Naive thymus-derived CD4-positive, alpha-beta T cell (primary cell): ENCODE measurements around the gene KRTAP13-1. TPM values are rescaled to one million over a fixed set of nuclear protein-coding genes. Genes with fewer than 3 reads are reported as not detected.

Experiments used
- ATAC-seq: fragments of 150-1000 bp; cut with Tn5 transposase; 2 replicates; pipeline ENCODE4 v1.10.0; 2021; ENCODE audit warnings: mild to moderate bottlenecking, moderate library complexity
- CTCF ChIA-PET: fragments of 350-600 bp; sonication (Branson Sonifier 250); formaldehyde crosslinking; loops from one replicate; lab custom pipeline; 2021; ENCODE audit warnings: antibody characterized with exemption; lab: Charles Lee
- POLR2A ChIA-PET: fragments of 350-600 bp; sonication (Branson Sonifier 250); formaldehyde crosslinking; loops from one replicate; lab custom pipeline; 2021; ENCODE audit warnings: antibody characterized with exemption, inconsistent platforms; lab: Charles Lee
- DNase-seq, 9 donors: peaks; one replicate each; pipeline versions ENCODE4 v3.0.0 to v3.0.0-alpha.2; 2020 to 2022; ENCODE audit warnings: mixed read lengths in 1 of 9
- H3K27ac ChIP-seq: one replicate; pipeline ENCODE4 v1.7.0; 2013; ENCODE audit warnings: mild to moderate bottlenecking, low read depth, low read length, moderate library complexity
- H3K27me3 ChIP-seq, 2 donors: one replicate each; pipeline ENCODE4 v1.7.0; 2013; ENCODE audit warnings: low read length in 2 of 2, mild to moderate bottlenecking in 2 of 2, moderate library complexity in 2 of 2; ENCODE audit not compliant: control insufficient read depth in 2 of 2, insufficient read depth in 2 of 2
- H3K36me3 ChIP-seq, 3 experiments: 1 replicate in 2 of 3; 2 replicates in 1 of 3; pipeline ENCODE4 v1.7.0; 2013; ENCODE audit warnings: low read length in 3 of 3, mild to moderate bottlenecking in 3 of 3, moderate library complexity in 1 of 3; ENCODE audit not compliant: insufficient read depth in 3 of 3, control insufficient read depth in 2 of 3
- H3K4me1 ChIP-seq, 2 donors: one replicate each; pipeline ENCODE4 v1.7.0; 2013; ENCODE audit warnings: low read length in 2 of 2, mild to moderate bottlenecking in 2 of 2, moderate library complexity in 1 of 2; ENCODE audit not compliant: control insufficient read depth in 2 of 2, insufficient read depth in 2 of 2
- H3K4me3 ChIP-seq: 2 replicates; pipeline ENCODE4 v1.7.0; 2013; ENCODE audit warnings: mild to moderate bottlenecking, low read length
- H3K9me3 ChIP-seq, 3 experiments: 1 replicate in 2 of 3; 2 replicates in 1 of 3; pipeline ENCODE4 v1.7.0; 2013; ENCODE audit warnings: low read length in 3 of 3; ENCODE audit not compliant: control insufficient read depth in 2 of 3
- H3K27ac Mint-ChIP-seq, 9 donors: one replicate each; pipeline ENCODE4 v1.8.0; 2020 to 2022; ENCODE audit warnings: mixed read lengths in 9 of 9, mild to moderate bottlenecking in 8 of 9, moderate library complexity in 5 of 9, inconsistent platforms in 2 of 9
- H3K27me3 Mint-ChIP-seq, 5 donors: one replicate each; pipeline ENCODE4 v1.8.0; 2021 to 2022; ENCODE audit warnings: mixed read lengths in 5 of 5, mild to moderate bottlenecking in 1 of 5
- H3K36me3 Mint-ChIP-seq, 5 donors: one replicate each; pipeline ENCODE4 v1.8.0; 2020 to 2022; ENCODE audit warnings: mixed read lengths in 5 of 5, mild to moderate bottlenecking in 3 of 5, inconsistent platforms in 1 of 5
- H3K4me1 Mint-ChIP-seq, 7 donors: one replicate each; pipeline ENCODE4 v1.8.0; 2020 to 2022; ENCODE audit warnings: mixed read lengths in 7 of 7, mild to moderate bottlenecking in 3 of 7, inconsistent platforms in 1 of 7
- H3K4me3 Mint-ChIP-seq, 10 donors: one replicate each; pipeline ENCODE4 v1.8.0; 2020 to 2022; ENCODE audit warnings: mild to moderate bottlenecking in 10 of 10, mixed read lengths in 10 of 10, moderate library complexity in 6 of 10, inconsistent platforms in 2 of 10
- H3K9me3 Mint-ChIP-seq, 11 donors: one replicate each; pipeline ENCODE4 v1.8.0; 2020 to 2022; ENCODE audit warnings: mixed read lengths in 11 of 11, mild to moderate bottlenecking in 4 of 11, inconsistent platforms in 1 of 11, moderate library complexity in 1 of 11
- intact Hi-C, 2 donors: fragments of 100-400 bp; cut with micrococcal nuclease; formaldehyde crosslinking; loops; one replicate each; pipeline ENCODE4 v1.15.1; 2023
- polyA plus RNA-seq, 2 donors: library from polyadenylated mRNA; unstranded; fragments of 300-500 nt; fragmentation: Illumina TruSeq; gene quantifications; one replicate each; pipeline ENCODE4 v1.2.3, GENCODE V29; 2021
- total RNA-seq, 6 experiments: library from RNA in 5 of 6; stranded (reverse) in 5 of 6; gene quantifications; 1 replicate in 5 of 6; 2 replicates in 1 of 6; pipeline ENCODE4 v1.2.3 and lab custom pipeline; 2021 to 2026

Gene KRTAP13-1, protein sequence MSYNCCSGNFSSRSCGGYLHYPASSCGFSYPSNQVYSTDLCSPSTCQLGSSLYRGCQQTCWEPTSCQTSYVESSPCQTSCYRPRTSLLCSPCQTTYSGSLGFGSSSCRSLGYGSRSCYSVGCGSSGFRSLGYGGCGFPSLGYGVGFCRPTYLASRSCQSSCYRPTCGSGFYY
- total RNA-seq (not detected), polyA plus RNA-seq (not detected), total RNA-seq (lab: John Stamatoyannopoulos, UW) (not detected)

DNA sequence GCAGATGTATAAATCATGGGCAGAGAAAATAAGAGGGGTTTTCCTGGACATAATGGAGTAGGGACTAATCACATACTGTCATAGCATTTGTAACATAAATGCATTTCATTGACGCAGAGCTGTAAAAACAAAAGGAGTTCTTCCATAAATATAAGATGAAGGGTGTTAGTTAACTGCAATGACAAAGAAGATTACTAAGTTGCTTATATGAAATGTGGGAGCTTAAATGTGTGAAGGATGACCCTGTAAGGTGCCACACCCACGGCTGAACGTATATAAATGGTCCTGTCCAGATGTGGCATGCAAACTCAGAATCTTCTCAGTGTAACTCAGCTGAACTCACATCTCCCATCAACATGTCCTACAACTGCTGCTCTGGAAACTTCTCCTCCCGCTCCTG, at the start of gene KRTAP13-1:
TSS of gene KRTAP13-1 (plus strand) at position 301 of the 400 bp plus-strand sequence. CDS start at position 357, 56 bp downstream.
- H3K4me1 Mint-ChIP-seq = no peaks in the 10 kb centered on the region
- peaks cover 0 to 12% (median 6%) of the 10 kb centered on the region in 5 donors for H3K27me3 Mint-ChIP-seq
- H3K36me3 Mint-ChIP-seq = no peaks in the 10 kb centered on the region
- H3K27ac ChIP-seq = no peak within 1 kb of the TSS
- no peak for DNase-seq
- H3K27ac Mint-ChIP-seq = no peak within 1 kb of the TSS
- H3K9me3 ChIP-seq = no peaks in the 10 kb centered on the region
- ATAC-seq = no peak
- no peaks in the 10 kb centered on the region for H3K36me3 ChIP-seq
- ChIA-PET POLR2A (interaction anchor here (0.6 kb wide), 1 partner anchor 20 kb away, joined by 3 read pairs; no protein-coding TSS in a partner anchor), CTCF (no interaction called here)
- no peaks in the 10 kb centered on the region for H3K27me3 ChIP-seq
- H3K4me3 Mint-ChIP-seq = no peak within 1 kb of the TSS
- no peaks in the 10 kb centered on the region for H3K4me1 ChIP-seq
- intact Hi-C loops = no loop called here
- no peak within 1 kb of the TSS for H3K4me3 ChIP-seq
- H3K9me3 Mint-ChIP-seq = peaks cover 0 to 9% (median 0%) of the 10 kb centered on the region in 11 donors

DNA sequence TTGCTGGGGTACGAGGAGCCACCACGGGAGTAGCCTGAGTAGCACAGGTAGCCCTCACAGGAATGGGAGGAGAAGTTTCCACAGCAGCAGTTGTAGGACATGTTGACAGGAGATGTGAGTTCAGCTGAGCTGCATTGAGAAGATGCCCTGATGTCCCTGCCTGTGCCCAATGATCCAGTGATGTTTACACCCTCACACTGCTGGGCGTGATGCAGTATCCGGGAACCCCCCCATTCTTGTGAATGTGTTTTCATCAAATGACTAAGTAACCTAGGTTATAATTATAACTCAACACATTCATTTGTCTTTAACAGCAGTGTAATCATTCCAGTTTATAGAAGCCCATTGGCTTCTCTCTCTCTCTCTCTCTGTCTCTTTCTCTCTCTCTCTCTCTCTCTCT, 47.3 kb upstream of the KRTAP13-1 start, which contains the start of gene KRTAP23-1:
TSS of gene KRTAP23-1 (minus strand) at position 101 of the 400 bp plus-strand sequence. CDS start at position 101, 0 bp downstream.
- no peak within 1 kb of the TSS for H3K4me3 Mint-ChIP-seq
- no peaks in the 10 kb centered on the region for H3K36me3 ChIP-seq
- H3K36me3 Mint-ChIP-seq = no peaks in the 10 kb centered on the region
- peaks cover 0 to 4% (median 0%) of the 10 kb centered on the region in 11 donors for H3K9me3 Mint-ChIP-seq
- H3K4me1 ChIP-seq = no peaks in the 10 kb centered on the region
- H3K27me3 Mint-ChIP-seq = peaks cover 0 to 13% (median 4%) of the 10 kb centered on the region in 5 donors
- DNase-seq = no peak
- H3K27ac ChIP-seq = no peak within 1 kb of the TSS
- H3K27ac Mint-ChIP-seq = no peak within 1 kb of the TSS
- ATAC-seq = no peak
- ChIA-PET POLR2A (no interaction called here), CTCF (interaction anchor here (0.6 kb wide), 1 partner anchor 9 kb away, joined by 4 read pairs; no protein-coding TSS in a partner anchor)
- no peaks in the 10 kb centered on the region for H3K4me1 Mint-ChIP-seq
- H3K27me3 ChIP-seq = no peaks in the 10 kb centered on the region
- intact Hi-C loops = no loop called here
- H3K9me3 ChIP-seq = no peaks in the 10 kb centered on the region
- no peak within 1 kb of the TSS for H3K4me3 ChIP-seq

DNA sequence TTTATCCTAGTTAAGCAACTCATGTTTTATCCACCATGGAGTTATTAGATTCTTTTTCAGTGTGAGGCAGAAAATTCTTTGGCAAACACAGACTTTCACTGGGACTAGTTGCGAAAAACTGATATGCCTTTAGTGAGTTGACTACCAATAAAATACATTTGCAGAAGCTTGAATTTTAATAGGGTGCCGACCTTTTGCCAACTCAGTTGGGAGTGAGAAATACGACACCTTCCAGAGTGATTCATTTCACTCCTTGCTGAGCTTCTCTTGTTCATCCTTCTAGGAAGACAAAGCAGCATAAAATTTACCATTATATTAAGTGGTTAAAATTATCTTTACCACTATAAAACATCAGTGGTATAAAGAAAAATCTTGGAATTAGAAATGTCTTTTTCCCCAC, 46.3 kb upstream of the KRTAP13-1 start:
- DNase-seq (no peak), ATAC-seq (no peak)
- Mint-ChIP-seq H3K27me3 (peaks cover 0 to 12% (median 7%) of the 10 kb centered on the region in 5 donors), H3K27ac (no peak overlapping the region), H3K9me3 (peaks cover 0 to 4% (median 0%) of the 10 kb centered on the region in 11 donors), H3K4me1 (peaks cover 0 to 3% (median 0%) of the 10 kb centered on the region in 7 donors), H3K36me3 (no peaks in the 10 kb centered on the region), H3K4me3 (no peak overlapping the region)
- Histone ChIP-seq H3K27me3 (no peaks in the 10 kb centered on the region), H3K4me3 (no peak overlapping the region), H3K9me3 (no peaks in the 10 kb centered on the region), H3K27ac (no peak overlapping the region), H3K36me3 (no peaks in the 10 kb centered on the region), H3K4me1 (no peaks in the 10 kb centered on the region)
- POLR2A ChIA-PET = no interaction called here
- intact Hi-C loops = no loop called here
- CTCF ChIA-PET = no interaction called here

DNA sequence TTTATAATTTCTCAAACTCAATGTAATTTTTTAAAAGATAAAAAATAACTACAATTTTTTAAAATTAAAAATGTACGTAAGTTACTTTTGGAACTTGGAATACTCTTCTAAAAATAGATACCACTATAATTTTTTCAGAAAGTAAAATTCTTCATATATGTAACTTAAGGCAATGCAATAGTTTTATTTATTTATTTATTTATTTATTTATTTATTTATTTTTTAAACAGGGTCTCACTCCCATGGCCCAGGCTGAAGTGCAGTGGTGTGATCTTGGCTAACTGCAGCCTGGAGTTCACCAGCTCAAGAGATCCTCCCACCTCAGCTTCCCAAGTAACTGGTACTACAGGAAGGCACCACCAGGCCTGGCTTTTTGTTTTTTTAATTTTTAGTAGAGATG, 44.3 kb upstream of the KRTAP13-1 start:
- Mint-ChIP-seq H3K4me1 (peaks cover 0 to 4% (median 0%) of the 10 kb centered on the region in 7 donors), H3K36me3 (no peaks in the 10 kb centered on the region), H3K4me3 (no peak overlapping the region), H3K9me3 (peaks cover 0 to 3% (median 0%) of the 10 kb centered on the region in 11 donors), H3K27me3 (peaks cover 0 to 14% (median 8%) of the 10 kb centered on the region in 5 donors), H3K27ac (no peak overlapping the region)
- ChIA-PET CTCF (no interaction called here), POLR2A (no interaction called here)
- Histone ChIP-seq H3K9me3 (no peaks in the 10 kb centered on the region), H3K4me1 (no peaks in the 10 kb centered on the region), H3K27ac (no peak overlapping the region), H3K36me3 (no peaks in the 10 kb centered on the region), H3K4me3 (no peak overlapping the region), H3K27me3 (no peaks in the 10 kb centered on the region)
- ATAC-seq (no peak), DNase-seq (no peak)
- intact Hi-C loops = no loop called here

DNA sequence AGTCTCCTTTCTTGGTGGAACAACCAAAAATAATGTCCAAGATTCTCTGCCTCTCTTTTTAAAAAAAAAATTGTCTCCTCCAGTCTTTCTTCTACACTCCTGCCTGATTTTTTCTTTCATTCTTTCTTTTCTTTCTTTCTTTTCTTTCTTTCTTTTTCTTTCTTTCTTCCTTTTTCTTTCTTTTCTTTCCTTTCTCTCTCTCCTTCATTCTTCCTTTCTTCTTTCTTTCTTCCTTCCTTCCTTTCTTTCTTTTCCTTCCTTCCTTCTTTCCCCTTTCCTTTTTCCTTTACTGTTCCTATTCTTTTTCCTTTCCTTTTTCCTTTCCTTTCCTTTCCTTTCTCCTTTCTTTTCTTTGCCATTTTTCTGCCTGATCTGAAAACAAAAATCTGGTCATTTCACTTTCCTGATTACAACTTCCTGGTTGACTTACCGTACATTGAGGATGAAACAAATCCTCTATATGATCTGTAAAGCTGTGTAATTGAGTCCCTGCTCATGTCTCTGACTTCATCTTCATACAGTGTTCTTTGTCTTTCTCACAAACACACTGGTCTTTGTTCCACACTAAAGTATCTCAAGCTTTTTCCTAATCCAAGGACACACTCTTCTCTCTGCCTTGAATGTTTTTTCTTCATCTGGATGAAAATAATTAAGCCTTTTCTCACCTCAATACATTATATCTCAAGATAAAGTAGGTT, 41.4 kb upstream of the KRTAP13-1 start:
- intact Hi-C loops = no loop called here
- H3K4me3 Mint-ChIP-seq = no peak overlapping the region

DNA sequence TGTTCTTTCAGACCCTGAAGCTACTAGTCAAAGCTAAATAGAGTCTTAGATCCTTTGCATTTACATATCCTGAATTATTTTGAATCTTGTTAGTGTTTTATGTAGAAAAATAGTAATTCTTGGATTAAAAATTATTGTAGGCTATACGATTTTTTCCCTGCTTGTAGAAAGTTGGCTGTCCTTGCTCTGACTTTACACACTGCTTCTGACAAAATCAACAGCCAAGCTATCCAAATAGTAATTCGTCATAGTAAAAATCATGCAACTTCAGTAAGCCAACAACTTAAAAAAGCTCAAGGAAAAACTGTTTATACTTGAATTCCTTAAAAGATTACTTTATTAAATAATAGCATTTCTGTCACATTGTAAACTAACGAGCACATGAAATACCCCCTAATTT, 39.9 kb upstream of the KRTAP13-1 start:
- peaks cover 0 to 20% (median 8%) of the 10 kb centered on the region in 5 donors for H3K27me3 Mint-ChIP-seq
- DNase-seq (no peak), ATAC-seq (no peak)
- Histone ChIP-seq H3K36me3 (no peaks in the 10 kb centered on the region), H3K9me3 (no peaks in the 10 kb centered on the region), H3K27ac (no peak overlapping the region), H3K27me3 (no peaks in the 10 kb centered on the region), H3K4me1 (no peaks in the 10 kb centered on the region), H3K4me3 (no peak overlapping the region)
- peaks cover 0 to 3% (median 0%) of the 10 kb centered on the region in 11 donors for H3K9me3 Mint-ChIP-seq
- no peak overlapping the region for H3K27ac Mint-ChIP-seq
- CTCF ChIA-PET = no interaction called here
- POLR2A ChIA-PET = no interaction called here
- no peaks in the 10 kb centered on the region for H3K36me3 Mint-ChIP-seq
- H3K4me3 Mint-ChIP-seq = no peak overlapping the region
- intact Hi-C loops = no loop called here
- H3K4me1 Mint-ChIP-seq = peaks cover 0 to 4% (median 0%) of the 10 kb centered on the region in 7 donors

More for the DNA sequence above, 41.4 kb upstream of the KRTAP13-1 start:
- Histone ChIP-seq H3K4me3 (no peak overlapping the region), H3K4me1 (no peaks in the 10 kb centered on the region), H3K9me3 (no peaks in the 10 kb centered on the region), H3K27me3 (no peaks in the 10 kb centered on the region), H3K36me3 (no peaks in the 10 kb centered on the region), H3K27ac (no peak overlapping the region)
- Mint-ChIP-seq H3K4me1 (peaks cover 0 to 4% (median 0%) of the 10 kb centered on the region in 7 donors), H3K36me3 (no peaks in the 10 kb centered on the region), H3K27ac (no peak overlapping the region), H3K27me3 (peaks cover 0 to 20% (median 11%) of the 10 kb centered on the region in 5 donors), H3K9me3 (peaks cover 0 to 3% (median 0%) of the 10 kb centered on the region in 11 donors)
- no peak for ATAC-seq
- ChIA-PET POLR2A (no interaction called here), CTCF (no interaction called here)
- DNase-seq = no peak
